ENCODE data around the gene HMGCS1. TPM values are rescaled to one million over a fixed set of nuclear protein-coding genes. Genes with fewer than 3 reads are reported as not detected.

The HMGCS1 gene
- total RNA-seq, 1 donor from 2014 or later = 146 TPM

GRCh38 chr5:43357878-43358281 lies 44.7 kb upstream of the HMGCS1 start:
- H3K9me3 ChIP-seq (ENCODE audit: insufficient read depth, low read depth, low read length) = no peaks in the 10 kb centered on the region
- Mint-ChIP-seq H3K36me3 (ENCODE audit: low read depth, unreplicated experiment) (no peaks in the 10 kb centered on the region), H3K4me3 (ENCODE audit: unreplicated experiment) (no peak overlapping the region), H3K27me3 (ENCODE audit: low read depth, unreplicated experiment) (peaks cover 2% of the 10 kb centered on the region), H3K27ac (ENCODE audit: unreplicated experiment) (no peak overlapping the region), H3K9me3 (ENCODE audit: unreplicated experiment) (peaks cover 19% of the 10 kb centered on the region), H3K4me1 (ENCODE audit: low read depth, unreplicated experiment) (no peaks in the 10 kb centered on the region)
- no peak overlapping the region for H3K9ac ChIP-seq (ENCODE audit: low read length)
- no peak for TF ChIP-seq CTCF (IDR thresholded peaks at IDR 0.05; ENCODE audit: insufficient read depth, low read depth, low read length)
- TF ChIP-seq EZH2 (IDR thresholded peaks at IDR 0.05; ENCODE audit: insufficient read depth, low read length) = no peak
- DNase-seq (ENCODE audit: low read depth) = no peak
- no peaks in the 10 kb centered on the region for H3K79me2 ChIP-seq (ENCODE audit: insufficient read depth, low read length)
- no peaks in the 10 kb centered on the region for H3K4me1 ChIP-seq (ENCODE audit: insufficient read depth, low read length)
- no peak overlapping the region for H2AFZ ChIP-seq (ENCODE audit: low read depth, low read length)
- FAIRE-seq = no peak
- no peak overlapping the region for H3K27ac ChIP-seq (ENCODE audit: low read depth, low read length)
- no peaks in the 10 kb centered on the region for H4K20me1 ChIP-seq (ENCODE audit: insufficient read depth, low read length)
- no peaks in the 10 kb centered on the region for H3K36me3 ChIP-seq (ENCODE audit: insufficient read depth, low read length)
- H3K4me3 ChIP-seq (ENCODE audit: insufficient read depth, low read depth, low read length) = no peak overlapping the region
- H3K27me3 ChIP-seq (ENCODE audit: insufficient read depth, low read length) = no peaks in the 10 kb centered on the region
- no peak overlapping the region for H3K4me2 ChIP-seq (ENCODE audit: low read length)

GRCh38 chr5:43357067-43357466 lies 43.9 kb upstream of the HMGCS1 start:
- no peak for DNase-seq (ENCODE audit: low read depth)
- no peaks in the 10 kb centered on the region for H3K4me1 ChIP-seq (ENCODE audit: insufficient read depth, low read length)
- Mint-ChIP-seq H3K4me1 (ENCODE audit: low read depth, unreplicated experiment) (no peaks in the 10 kb centered on the region), H3K4me3 (ENCODE audit: unreplicated experiment) (no peak overlapping the region), H3K27me3 (ENCODE audit: low read depth, unreplicated experiment) (peaks cover 2% of the 10 kb centered on the region), H3K36me3 (ENCODE audit: low read depth, unreplicated experiment) (no peaks in the 10 kb centered on the region), H3K9me3 (ENCODE audit: unreplicated experiment) (peaks cover 19% of the 10 kb centered on the region), H3K27ac (ENCODE audit: unreplicated experiment) (no peak overlapping the region)
- no peak overlapping the region for H3K9ac ChIP-seq (ENCODE audit: low read length)
- H3K79me2 ChIP-seq (ENCODE audit: insufficient read depth, low read length) = no peaks in the 10 kb centered on the region
- H3K9me3 ChIP-seq (ENCODE audit: insufficient read depth, low read depth, low read length) = no peaks in the 10 kb centered on the region
- no peak overlapping the region for H2AFZ ChIP-seq (ENCODE audit: low read depth, low read length)
- H3K27ac ChIP-seq (ENCODE audit: low read depth, low read length) = no peak overlapping the region
- H3K4me2 ChIP-seq (ENCODE audit: low read length) = no peak overlapping the region
- FAIRE-seq = no peak
- TF ChIP-seq EZH2 (IDR thresholded peaks at IDR 0.05; ENCODE audit: insufficient read depth, low read length) (no peak), CTCF (IDR thresholded peaks at IDR 0.05; ENCODE audit: insufficient read depth, low read depth, low read length) (no peak)
- no peak overlapping the region for H3K4me3 ChIP-seq (ENCODE audit: insufficient read depth, low read depth, low read length)
- no peaks in the 10 kb centered on the region for H3K27me3 ChIP-seq (ENCODE audit: insufficient read depth, low read length)
- no peaks in the 10 kb centered on the region for H4K20me1 ChIP-seq (ENCODE audit: insufficient read depth, low read length)
- no peaks in the 10 kb centered on the region for H3K36me3 ChIP-seq (ENCODE audit: insufficient read depth, low read length)

- Histone ChIP-seq H3K27ac (ENCODE audit: low read depth, low read length) (no peak overlapping the region), H3K36me3 (ENCODE audit: insufficient read depth, low read length) (no peaks in the 10 kb centered on the region), H3K79me2 (ENCODE audit: insufficient read depth, low read length) (no peaks in the 10 kb centered on the region), H3K4me1 (ENCODE audit: insufficient read depth, low read length) (no peaks in the 10 kb centered on the region), H3K27me3 (ENCODE audit: insufficient read depth, low read length) (no peaks in the 10 kb centered on the region), H2AFZ (ENCODE audit: low read depth, low read length) (no peak overlapping the region), H3K4me2 (ENCODE audit: low read length) (no peak overlapping the region), H4K20me1 (ENCODE audit: insufficient read depth, low read length) (no peaks in the 10 kb centered on the region), H3K4me3 (ENCODE audit: insufficient read depth, low read depth, low read length) (no peak overlapping the region), H3K9me3 (ENCODE audit: insufficient read depth, low read depth, low read length) (no peaks in the 10 kb centered on the region), H3K9ac (ENCODE audit: low read length) (no peak overlapping the region)
- no peak for FAIRE-seq
- no peak overlapping the region for H3K27ac Mint-ChIP-seq (ENCODE audit: unreplicated experiment)
- H3K36me3 Mint-ChIP-seq (ENCODE audit: low read depth, unreplicated experiment) = no peaks in the 10 kb centered on the region
- peaks cover 10% of the 10 kb centered on the region for H3K9me3 Mint-ChIP-seq (ENCODE audit: unreplicated experiment)
- peaks cover 2% of the 10 kb centered on the region for H3K27me3 Mint-ChIP-seq (ENCODE audit: low read depth, unreplicated experiment)
- no peak overlapping the region for H3K4me3 Mint-ChIP-seq (ENCODE audit: unreplicated experiment)
- TF ChIP-seq CTCF (IDR thresholded peaks at IDR 0.05; ENCODE audit: insufficient read depth, low read depth, low read length) (no peak), EZH2 (IDR thresholded peaks at IDR 0.05; ENCODE audit: insufficient read depth, low read length) (no peak)
- no peak for DNase-seq (ENCODE audit: low read depth)
- H3K4me1 Mint-ChIP-seq (ENCODE audit: low read depth, unreplicated experiment) = no peaks in the 10 kb centered on the region
Measured at GRCh38 chr5:43354774-43355173, 41.6 kb upstream of the HMGCS1 start.

All from astrocyte (in vitro differentiated cells and primary cell).